Omental fat pad (tissue), 4 donors: ENCODE data around the gene CSNK1A1. TPM values are rescaled to one million over a fixed set of nuclear protein-coding genes. Genes with fewer than 3 reads are reported as not detected.

Source experiments
- ATAC-seq: fragments of 150-250 bp; one replicate; pipeline ENCODE4 v1.9.1; 2016; ENCODE audit warnings: mild to moderate bottlenecking, moderate library complexity; ENCODE audit not compliant: low FRiP score
- DNase-seq: peaks from one replicate; pipeline ENCODE4 v3.0.0-alpha.2; 2019; ENCODE audit warnings: low spot score
- CTCF ChIP-seq, 3 donors: fragments of 450-650 bp; IDR thresholded peaks; one replicate each; pipeline ENCODE4 v1.5.1; 2016 to 2017; ENCODE audit warnings: antibody characterized with exemption in 3 of 3, mild to moderate bottlenecking in 3 of 3, moderate library complexity in 2 of 3
- total RNA-seq, 4 donors: library from RNA; depleted of rRNA; stranded (reverse); fragments of >200 nt; gene quantifications; one replicate each; pipeline ENCODE4 v1.1.0, GENCODE V29; 2016

CSNK1A1 gene
- total RNA-seq, 4 donors from 2014 or later: 181 to 292 (median 209) TPM

DNA sequence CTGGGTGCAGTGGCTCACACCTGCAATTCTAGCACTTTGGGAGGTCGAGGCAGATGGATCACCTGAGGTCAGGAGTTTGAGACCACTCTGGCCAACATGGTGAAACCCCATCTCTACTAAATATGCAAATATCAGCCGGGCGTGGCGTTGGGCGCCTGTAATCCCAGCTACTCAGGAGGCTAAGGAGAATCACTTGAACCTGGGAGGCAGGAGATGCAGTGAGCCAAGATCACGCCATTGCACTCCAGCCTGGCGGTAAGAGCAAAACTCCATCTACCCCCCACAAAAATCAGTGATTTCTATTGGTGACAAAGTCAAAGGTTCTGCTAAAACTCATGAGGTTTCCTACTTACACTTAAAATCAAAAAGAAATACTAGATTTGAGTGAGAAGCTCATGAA is 18.8 kb downstream of the CSNK1A1 start:
- DNase-seq: no peak
- TF ChIP-seq CTCF (IDR thresholded peaks at IDR 0.05): no peak
- ATAC-seq: no peak

DNA sequence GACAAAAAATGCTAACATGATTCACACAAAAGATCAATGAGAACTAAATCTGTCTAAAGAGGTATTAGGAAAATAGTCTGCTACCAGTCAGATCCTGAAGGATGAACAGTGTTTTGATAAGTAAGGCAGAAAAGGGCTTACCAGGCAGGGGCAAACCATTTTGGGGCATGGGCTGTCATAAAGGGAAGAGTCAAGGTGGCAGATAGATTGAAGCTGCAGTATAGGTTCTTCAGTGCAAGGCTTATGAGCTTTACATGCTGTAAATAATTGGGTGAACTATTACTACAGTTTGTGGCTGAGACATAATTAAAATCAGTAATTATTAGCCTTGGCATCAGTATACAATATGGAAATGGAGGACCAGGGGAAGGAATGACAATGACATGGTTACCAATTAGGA is 21.8 kb downstream of the CSNK1A1 start:
- ATAC-seq (no peak), DNase-seq (no peak)
- TF ChIP-seq CTCF (IDR thresholded peaks at IDR 0.05): no peak

GRCh38 chr5:149528281-149529060 is 22.8 kb downstream of the CSNK1A1 start:
- no peak for TF ChIP-seq CTCF (IDR thresholded peaks at IDR 0.05)
- no peak for ATAC-seq
- DNase-seq: no peak

GRCh38 chr5:149526845-149527590 is 24.2 kb downstream of the CSNK1A1 start:
- no peak for TF ChIP-seq CTCF (IDR thresholded peaks at IDR 0.05)
- no peak for DNase-seq
- no peak for ATAC-seq

DNA sequence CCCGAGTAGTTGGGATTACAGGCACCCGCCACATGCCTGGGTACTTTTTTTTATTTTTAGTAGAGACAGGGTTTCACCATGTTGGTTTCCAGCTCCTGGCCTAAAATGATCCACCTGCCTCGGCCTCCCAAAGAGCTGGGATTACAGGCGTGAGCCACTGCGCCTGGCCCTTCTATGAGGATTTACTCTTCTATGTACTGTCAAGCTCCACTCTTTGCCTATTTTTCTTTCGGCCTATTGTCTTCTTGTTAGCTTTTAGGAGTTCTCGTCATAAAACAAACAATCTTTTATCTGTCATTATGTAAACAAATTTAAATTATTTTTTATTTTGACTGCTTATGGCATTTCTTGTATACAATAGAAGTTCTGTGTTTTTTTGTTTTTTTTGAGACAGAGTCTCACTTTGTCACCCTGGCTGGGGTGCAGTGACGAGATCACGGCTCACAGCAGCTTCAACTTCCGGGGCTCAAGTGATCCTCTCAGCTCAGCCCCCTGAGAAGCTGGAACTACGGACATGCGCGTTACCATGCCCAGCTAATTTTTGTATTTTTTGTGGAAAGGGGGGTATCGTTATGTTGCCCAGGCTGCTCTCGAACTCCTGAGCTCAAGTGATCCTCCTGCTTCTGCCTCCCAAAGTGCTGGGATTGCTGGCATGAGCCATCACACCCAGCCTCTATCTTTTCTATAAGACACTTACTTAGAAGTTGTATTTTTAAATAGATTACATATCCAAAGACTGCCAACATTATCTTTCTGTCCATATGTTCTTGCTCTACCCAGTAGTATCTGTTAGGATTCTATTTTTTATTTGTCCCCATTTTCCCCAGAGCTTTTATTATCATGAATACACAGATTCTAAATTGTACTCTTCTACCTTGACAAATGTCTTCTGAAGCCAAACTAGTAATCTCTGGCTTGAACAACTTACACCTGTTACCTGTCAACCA is 29.2 kb downstream of the CSNK1A1 start:
- no peak for TF ChIP-seq CTCF (IDR thresholded peaks at IDR 0.05)
- DNase-seq: no peak
- ATAC-seq: no peak

DNA sequence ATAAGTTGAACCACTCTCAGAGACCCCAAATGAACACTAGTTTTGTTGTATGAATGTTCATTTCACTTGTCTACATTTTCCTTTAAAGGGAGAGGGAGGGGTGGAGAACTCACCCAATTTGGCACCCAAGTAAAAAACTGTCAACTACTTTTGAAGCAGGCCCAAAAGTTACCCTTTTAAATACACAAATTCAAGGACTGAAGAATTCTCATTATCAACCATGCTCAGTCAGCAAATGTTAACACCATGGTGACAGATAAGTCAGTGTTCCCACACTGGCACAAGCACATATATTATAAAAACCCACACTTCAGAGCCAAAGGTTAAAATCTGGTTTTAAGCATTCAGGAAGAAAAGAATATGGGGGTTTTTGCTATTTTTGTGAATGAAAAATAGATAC is 31.6 kb downstream of the CSNK1A1 start:
- no peak for ATAC-seq
- DNase-seq: no peak
- TF ChIP-seq CTCF (IDR thresholded peaks at IDR 0.05): no peak
